ENCODE data around the gene ESRP2. TPM values are rescaled to one million over a fixed set of nuclear protein-coding genes. Genes with fewer than 3 reads are reported as not detected.

ESRP2 gene
- total and polyA plus RNA-seq, 9 of the 15 experiments (the other 6 are each of a cell fraction or from before 2014, with no cell fraction given), result 0.05 to 0.15 (median 0.07) TPM; not detected in 6

DNA sequence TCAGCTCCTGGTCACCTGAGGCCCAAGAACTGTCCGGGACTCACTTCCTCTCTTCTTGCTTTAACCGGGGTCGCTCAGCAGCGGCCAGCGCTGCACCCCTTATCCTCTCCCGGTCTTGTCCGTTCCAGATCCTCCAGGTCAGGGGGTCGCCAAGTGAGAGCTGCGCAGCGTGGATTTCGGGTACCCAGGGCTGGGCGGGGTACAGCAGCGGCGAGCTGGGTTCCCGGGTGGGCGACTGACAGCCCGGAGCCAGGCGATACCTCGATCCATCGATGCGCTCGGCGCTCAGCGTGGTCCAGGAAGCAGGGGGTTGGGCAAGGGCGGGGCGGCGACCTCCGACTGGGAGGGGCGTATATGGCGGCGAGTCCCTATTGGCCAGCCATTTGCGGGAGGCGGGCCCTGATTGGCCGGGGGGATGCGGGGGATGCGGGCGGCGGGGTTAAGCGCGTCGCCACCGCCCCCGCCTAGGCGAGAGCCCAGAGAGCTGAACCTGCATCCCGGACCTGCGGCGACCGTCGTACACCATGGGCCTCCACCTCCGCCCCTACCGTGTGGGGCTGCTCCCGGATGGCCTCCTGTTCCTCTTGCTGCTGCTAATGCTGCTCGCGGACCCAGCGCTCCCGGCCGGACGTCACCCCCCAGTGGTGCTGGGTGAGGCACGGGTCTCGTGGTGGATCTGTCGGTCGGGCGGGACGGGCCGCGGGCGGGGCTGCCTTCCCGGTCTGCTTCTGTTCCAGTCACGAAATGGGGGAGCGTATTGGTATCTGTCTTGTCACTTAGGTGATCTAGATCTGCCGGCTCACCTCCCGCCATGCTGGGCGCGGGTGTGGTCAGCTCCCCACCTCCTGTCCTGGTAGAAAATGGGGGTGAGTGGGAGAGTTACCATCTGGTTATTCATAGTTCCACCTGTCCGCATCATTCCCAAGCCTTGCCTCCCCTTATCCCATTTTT is 9.3 kb upstream of the ESRP2 start, which contains the start of gene PLA2G15 (continued):
- TF ChIP-seq, protein P1, sequence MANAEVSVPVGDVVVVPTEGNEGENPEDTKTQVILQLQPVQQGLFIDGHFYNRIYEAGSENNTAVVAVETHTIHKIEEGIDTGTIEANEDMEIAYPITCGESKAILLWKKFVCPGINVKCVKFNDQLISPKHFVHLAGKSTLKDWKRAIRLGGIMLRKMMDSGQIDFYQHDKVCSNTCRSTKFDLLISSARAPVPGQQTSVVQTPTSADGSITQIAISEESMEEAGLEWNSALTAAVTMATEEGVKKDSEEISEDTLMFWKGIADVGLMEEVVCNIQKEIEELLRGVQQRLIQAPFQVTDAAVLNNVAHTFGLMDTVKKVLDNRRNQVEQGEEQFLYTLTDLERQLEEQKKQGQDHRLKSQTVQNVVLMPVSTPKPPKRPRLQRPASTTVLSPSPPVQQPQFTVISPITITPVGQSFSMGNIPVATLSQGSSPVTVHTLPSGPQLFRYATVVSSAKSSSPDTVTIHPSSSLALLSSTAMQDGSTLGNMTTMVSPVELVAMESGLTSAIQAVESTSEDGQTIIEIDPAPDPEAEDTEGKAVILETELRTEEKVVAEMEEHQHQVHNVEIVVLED (CRISPR knock-in tag; IDR thresholded peaks at IDR 0.05), result peak; percentile 66; the same call in 1 of the 2 replicates
- peak; percentile 68 for TF ChIP-seq C11orf30 (IDR thresholded peaks at IDR 0.05; ENCODE audit: low read depth)
- TF ChIP-seq ILK (tag; IDR thresholded peaks at IDR 0.05; ENCODE audit: borderline replicate concordance, low read depth), result no peak
- TF ChIP-seq, protein P2, sequence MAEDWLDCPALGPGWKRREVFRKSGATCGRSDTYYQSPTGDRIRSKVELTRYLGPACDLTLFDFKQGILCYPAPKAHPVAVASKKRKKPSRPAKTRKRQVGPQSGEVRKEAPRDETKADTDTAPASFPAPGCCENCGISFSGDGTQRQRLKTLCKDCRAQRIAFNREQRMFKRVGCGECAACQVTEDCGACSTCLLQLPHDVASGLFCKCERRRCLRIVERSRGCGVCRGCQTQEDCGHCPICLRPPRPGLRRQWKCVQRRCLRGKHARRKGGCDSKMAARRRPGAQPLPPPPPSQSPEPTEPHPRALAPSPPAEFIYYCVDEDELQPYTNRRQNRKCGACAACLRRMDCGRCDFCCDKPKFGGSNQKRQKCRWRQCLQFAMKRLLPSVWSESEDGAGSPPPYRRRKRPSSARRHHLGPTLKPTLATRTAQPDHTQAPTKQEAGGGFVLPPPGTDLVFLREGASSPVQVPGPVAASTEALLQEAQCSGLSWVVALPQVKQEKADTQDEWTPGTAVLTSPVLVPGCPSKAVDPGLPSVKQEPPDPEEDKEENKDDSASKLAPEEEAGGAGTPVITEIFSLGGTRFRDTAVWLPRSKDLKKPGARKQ (CRISPR knock-in tag; IDR thresholded peaks at IDR 0.05), result no peak
- TF ChIP-seq CCAR2 (IDR thresholded peaks at IDR 0.05; ENCODE audit: low read depth, low read length), result no peak
- TF ChIP-seq MAFG (tag; conservative IDR thresholded peaks at IDR 0.05), result no peak
- TF ChIP-seq POLR2G (IDR thresholded peaks at IDR 0.05; ENCODE audit: low read depth, low read length), result peak; percentile 72
- TF ChIP-seq NCOR1 (IDR thresholded peaks at IDR 0.05), result no peak; the same call in 1 of the 2 replicates
- peak; percentile 83 for TF ChIP-seq NR2C1 (IDR thresholded peaks at IDR 0.05)
- TF ChIP-seq NR2C1 (tag; IDR thresholded peaks at IDR 0.05), result peak; percentile 79
- TF ChIP-seq, protein P3, sequence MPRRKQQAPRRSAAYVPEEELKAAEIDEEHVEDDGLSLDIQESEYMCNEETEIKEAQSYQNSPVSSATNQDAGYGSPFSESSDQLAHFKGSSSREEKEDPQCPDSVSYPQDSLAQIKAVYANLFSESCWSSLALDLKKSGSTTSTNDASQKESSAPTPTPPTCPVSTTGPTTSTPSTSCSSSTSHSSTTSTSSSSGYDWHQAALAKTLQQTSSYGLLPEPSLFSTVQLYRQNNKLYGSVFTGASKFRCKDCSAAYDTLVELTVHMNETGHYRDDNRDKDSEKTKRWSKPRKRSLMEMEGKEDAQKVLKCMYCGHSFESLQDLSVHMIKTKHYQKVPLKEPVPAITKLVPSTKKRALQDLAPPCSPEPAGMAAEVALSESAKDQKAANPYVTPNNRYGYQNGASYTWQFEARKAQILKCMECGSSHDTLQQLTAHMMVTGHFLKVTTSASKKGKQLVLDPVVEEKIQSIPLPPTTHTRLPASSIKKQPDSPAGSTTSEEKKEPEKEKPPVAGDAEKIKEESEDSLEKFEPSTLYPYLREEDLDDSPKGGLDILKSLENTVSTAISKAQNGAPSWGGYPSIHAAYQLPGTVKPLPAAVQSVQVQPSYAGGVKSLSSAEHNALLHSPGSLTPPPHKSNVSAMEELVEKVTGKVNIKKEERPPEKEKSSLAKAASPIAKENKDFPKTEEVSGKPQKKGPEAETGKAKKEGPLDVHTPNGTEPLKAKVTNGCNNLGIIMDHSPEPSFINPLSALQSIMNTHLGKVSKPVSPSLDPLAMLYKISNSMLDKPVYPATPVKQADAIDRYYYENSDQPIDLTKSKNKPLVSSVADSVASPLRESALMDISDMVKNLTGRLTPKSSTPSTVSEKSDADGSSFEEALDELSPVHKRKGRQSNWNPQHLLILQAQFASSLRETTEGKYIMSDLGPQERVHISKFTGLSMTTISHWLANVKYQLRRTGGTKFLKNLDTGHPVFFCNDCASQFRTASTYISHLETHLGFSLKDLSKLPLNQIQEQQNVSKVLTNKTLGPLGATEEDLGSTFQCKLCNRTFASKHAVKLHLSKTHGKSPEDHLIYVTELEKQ (CRISPR knock-in tag; IDR thresholded peaks at IDR 0.05), result no peak
- TF ChIP-seq ZNF143 (CRISPR knock-in tag; IDR thresholded peaks at IDR 0.05), result no peak
- no peak for TF ChIP-seq ZNF561 (CRISPR knock-in tag; conservative IDR thresholded peaks at IDR 0.05)
- peak; percentile 84 for TF ChIP-seq FOS (IDR thresholded peaks at IDR 0.05; ENCODE audit: extremely low read depth, insufficient read length)
- no peak for TF ChIP-seq NR3C1 (CRISPR knock-in tag; IDR thresholded peaks at IDR 0.05)
- no peak for TF ChIP-seq RBM39 (optimal IDR thresholded peaks at IDR 0.05; ENCODE audit: low read depth, low read length)
- TF ChIP-seq TAF7 (tag; IDR thresholded peaks at IDR 0.05), result no peak
- no peak for TF ChIP-seq MEF2D (tag; conservative IDR thresholded peaks at IDR 0.05; ENCODE audit: low read depth)
- TF ChIP-seq, protein P4, sequence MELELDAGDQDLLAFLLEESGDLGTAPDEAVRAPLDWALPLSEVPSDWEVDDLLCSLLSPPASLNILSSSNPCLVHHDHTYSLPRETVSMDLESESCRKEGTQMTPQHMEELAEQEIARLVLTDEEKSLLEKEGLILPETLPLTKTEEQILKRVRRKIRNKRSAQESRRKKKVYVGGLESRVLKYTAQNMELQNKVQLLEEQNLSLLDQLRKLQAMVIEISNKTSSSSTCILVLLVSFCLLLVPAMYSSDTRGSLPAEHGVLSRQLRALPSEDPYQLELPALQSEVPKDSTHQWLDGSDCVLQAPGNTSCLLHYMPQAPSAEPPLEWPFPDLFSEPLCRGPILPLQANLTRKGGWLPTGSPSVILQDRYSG (tag; conservative IDR thresholded peaks at IDR 0.05; ENCODE audit: low read depth), result no peak
- no peak for TF ChIP-seq ETS2 (tag; IDR thresholded peaks at IDR 0.05; ENCODE audit: borderline replicate concordance, poor library complexity, severe bottlenecking)

Measured in K562 (cell line).